Measurements from ENCODE around the gene FGGY. TPM values are rescaled to one million over a fixed set of nuclear protein-coding genes. Genes with fewer than 3 reads are reported as not detected.

The FGGY gene
- total RNA-seq, 1 experiment from 2014 or later = 14.6 TPM

DNA sequence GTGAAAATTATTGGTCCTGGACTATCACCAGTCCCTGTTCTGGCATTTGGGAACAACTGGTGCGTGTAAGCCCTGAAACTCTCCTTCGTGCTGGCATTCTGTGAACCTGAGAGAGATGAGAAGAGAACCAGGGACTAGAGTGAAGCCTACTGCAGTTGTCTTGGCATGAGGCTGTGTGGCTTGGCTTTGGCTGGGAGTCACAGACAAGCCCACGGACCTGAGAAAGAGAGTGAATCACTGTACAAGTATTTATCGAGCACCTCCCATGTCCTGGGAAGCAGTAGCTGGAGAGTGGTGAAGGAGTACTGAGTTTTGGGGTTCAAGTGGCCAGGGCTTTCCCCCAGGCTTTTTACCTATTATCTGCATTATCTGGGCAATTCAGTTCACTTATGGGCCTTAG lies 63.3 kb downstream of the FGGY start:
- Histone ChIP-seq H3K18ac (ENCODE audit: insufficient read length, low read depth, low read length) (no peak overlapping the region), H3K79me2 (ENCODE audit: insufficient read depth, low read length) (no peaks in the 10 kb centered on the region), H3K27me3 (ENCODE audit: insufficient read depth, low read length) (no peaks in the 10 kb centered on the region), H3K23me2 (ENCODE audit: insufficient read length, low read depth, low read length, poor library complexity, severe bottlenecking) (no peaks in the 10 kb centered on the region), H4K8ac (replicated peaks; ENCODE audit: insufficient read length, low read depth, low read length) (no peak overlapping the region), H4K20me1 (ENCODE audit: control insufficient read depth, insufficient read depth, insufficient read length) (no peaks in the 10 kb centered on the region), H2AK5ac (ENCODE audit: insufficient read length, low read length) (no peak overlapping the region), H3T11ph (ENCODE audit: low read length) (no peak overlapping the region), H2BK120ac (ENCODE audit: low read depth, low read length, poor library complexity, severe bottlenecking) (no peak overlapping the region), H2BK5ac (ENCODE audit: insufficient read length, low read length) (no peak overlapping the region), H3K4ac (ENCODE audit: low read depth, low read length) (no peak overlapping the region), H4K5ac (ENCODE audit: insufficient read length, low read depth, low read length) (no peak overlapping the region), H3K27ac (ENCODE audit: insufficient read length, low read depth, low read length) (no peak overlapping the region), H3K4me2 (ENCODE audit: insufficient read depth, insufficient read length, low read length) (no peak overlapping the region), H3K23ac (ENCODE audit: insufficient read length, low read depth, low read length) (no peak overlapping the region), H3K14ac (ENCODE audit: insufficient read depth, low read length) (no peak overlapping the region), H2BK12ac (ENCODE audit: insufficient read length, low read depth, low read length) (no peak overlapping the region), H3K4me1 (ENCODE audit: insufficient read depth, low read length) (no peaks in the 10 kb centered on the region), H3K9me3 (ENCODE audit: control insufficient read depth, low read depth, low read length) (no peaks in the 10 kb centered on the region), H4K91ac (ENCODE audit: insufficient read length, low read depth, low read length) (no peak overlapping the region), H3K79me1 (ENCODE audit: insufficient read depth, low read depth, low read length, poor library complexity, severe bottlenecking) (no peaks in the 10 kb centered on the region), H2BK20ac (ENCODE audit: low read depth, low read length, poor library complexity, severe bottlenecking) (no peak overlapping the region), H2BK15ac (ENCODE audit: low read depth, low read length) (no peak overlapping the region), H3K56ac (ENCODE audit: insufficient read length, low read depth, low read length) (no peak overlapping the region), H2AFZ (ENCODE audit: low read length) (no peak overlapping the region), H3K9ac (ENCODE audit: extremely low read depth, insufficient read length, low read length) (no peak overlapping the region)
- H3K27ac Mint-ChIP-seq = no peak overlapping the region
- no peak for DNase-seq
- no peaks in the 10 kb centered on the region; the same call in 1 of the 2 replicates for H3K27me3 Mint-ChIP-seq (ENCODE audit: low read depth)
- WGBS (ENCODE audit: extremely low coverage, insufficient read length, low lambda C conversion rate) = no CpG with 5 or more reads among the region's 4 CpGs
- H3K9me3 Mint-ChIP-seq = no peaks in the 10 kb centered on the region
- H3K4me1 Mint-ChIP-seq = peaks cover 5% of the 10 kb centered on the region in 2 experiments; a peak in 2 of 4 replicates
- H3K4me3 Mint-ChIP-seq = no peak overlapping the region
- TF ChIP-seq, protein P1, sequence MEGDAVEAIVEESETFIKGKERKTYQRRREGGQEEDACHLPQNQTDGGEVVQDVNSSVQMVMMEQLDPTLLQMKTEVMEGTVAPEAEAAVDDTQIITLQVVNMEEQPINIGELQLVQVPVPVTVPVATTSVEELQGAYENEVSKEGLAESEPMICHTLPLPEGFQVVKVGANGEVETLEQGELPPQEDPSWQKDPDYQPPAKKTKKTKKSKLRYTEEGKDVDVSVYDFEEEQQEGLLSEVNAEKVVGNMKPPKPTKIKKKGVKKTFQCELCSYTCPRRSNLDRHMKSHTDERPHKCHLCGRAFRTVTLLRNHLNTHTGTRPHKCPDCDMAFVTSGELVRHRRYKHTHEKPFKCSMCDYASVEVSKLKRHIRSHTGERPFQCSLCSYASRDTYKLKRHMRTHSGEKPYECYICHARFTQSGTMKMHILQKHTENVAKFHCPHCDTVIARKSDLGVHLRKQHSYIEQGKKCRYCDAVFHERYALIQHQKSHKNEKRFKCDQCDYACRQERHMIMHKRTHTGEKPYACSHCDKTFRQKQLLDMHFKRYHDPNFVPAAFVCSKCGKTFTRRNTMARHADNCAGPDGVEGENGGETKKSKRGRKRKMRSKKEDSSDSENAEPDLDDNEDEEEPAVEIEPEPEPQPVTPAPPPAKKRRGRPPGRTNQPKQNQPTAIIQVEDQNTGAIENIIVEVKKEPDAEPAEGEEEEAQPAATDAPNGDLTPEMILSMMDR (conservative IDR thresholded peaks at IDR 0.05) = no peak
- H3K36me3 Mint-ChIP-seq (ENCODE audit: insufficient read depth in 1 of 3, low read depth in 3 of 3) = no peaks in the 10 kb centered on the region
